SJSA1 (cell line): Measurements from ENCODE around the gene ACSF2. TPM values are rescaled to one million over a fixed set of nuclear protein-coding genes. Genes with fewer than 3 reads are reported as not detected.

Experiments
- DNase-seq, 2 experiments: peaks; one replicate each; pipeline ENCODE4 v3.0.0-alpha.2; 2015 to 2020; ENCODE audit warnings: low spot score in 2 of 2, low read depth in 1 of 2
- H3K27ac ChIP-seq: fragments of 250-450 bp; sonication (Bioruptor Pico); 2 replicates; pipeline ENCODE4 v1.5.1; 2020; ENCODE audit warnings: mild to moderate bottlenecking, moderate library complexity
- H3K27me3 ChIP-seq: fragments of 250-450 bp; sonication (Bioruptor Pico); replicated peaks from 2 replicates; pipeline ENCODE4 v1.5.1; 2020; ENCODE audit warnings: mild to moderate bottlenecking, moderate library complexity
- H3K36me3 ChIP-seq: fragments of 250-450 bp; sonication (Bioruptor Pico); 2 replicates; pipeline ENCODE4 v1.5.1; 2020; ENCODE audit warnings: mild to moderate bottlenecking
- H3K4me1 ChIP-seq: fragments of 250-450 bp; sonication (Bioruptor Pico); replicated peaks from 2 replicates; pipeline ENCODE4 v1.6.1; 2021; ENCODE audit warnings: mild to moderate bottlenecking
- H3K4me3 ChIP-seq: fragments of 250-450 bp; sonication (Bioruptor Pico); 2 replicates; pipeline ENCODE4 v1.5.1; 2020; ENCODE audit warnings: mild to moderate bottlenecking
- H3K9me3 ChIP-seq: fragments of 250-450 bp; sonication (Bioruptor Pico); replicated peaks from 2 replicates; pipeline ENCODE4 v1.5.1; 2020; ENCODE audit warnings: mild to moderate bottlenecking
- total RNA-seq: library from RNA; depleted of rRNA; stranded (reverse); fragments of >200 nt; shearing (Covaris generic); gene quantifications from 2 replicates; pipeline ENCODE4 v1.2.3, GENCODE V29; 2014

Gene ACSF2
- total RNA-seq, 1 experiment from 2014 or later: 26.5 TPM

DNA sequence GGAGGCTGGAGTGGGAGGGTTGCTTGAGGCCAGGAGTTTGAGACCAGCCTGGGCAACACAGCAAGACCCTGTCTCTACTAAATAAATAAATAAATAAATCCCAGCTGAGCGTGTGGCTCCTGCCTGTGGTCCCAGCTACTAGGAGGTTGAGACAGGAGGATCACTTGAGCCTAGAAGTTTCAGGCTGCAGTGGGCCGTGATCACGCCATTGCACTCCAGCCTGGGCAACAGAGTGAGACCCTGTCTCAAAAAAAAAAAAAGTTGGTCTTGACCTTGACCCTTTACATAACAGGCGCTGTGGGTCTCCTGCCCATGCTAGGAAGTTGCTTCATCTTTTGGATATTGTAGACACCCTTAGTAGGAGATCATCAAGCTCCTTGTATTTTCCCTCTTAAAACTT lies 11.4 kb downstream of the ACSF2 start:
- no peak for DNase-seq
- no peaks in the 10 kb centered on the region; the same call in 1 of the 2 replicates for H3K36me3 ChIP-seq
- no peaks in the 10 kb centered on the region for H3K4me1 ChIP-seq
- no peak overlapping the region for H3K4me3 ChIP-seq
- no peaks in the 10 kb centered on the region for H3K27me3 ChIP-seq
- H3K9me3 ChIP-seq: no peaks in the 10 kb centered on the region
- no peak overlapping the region for H3K27ac ChIP-seq

DNA sequence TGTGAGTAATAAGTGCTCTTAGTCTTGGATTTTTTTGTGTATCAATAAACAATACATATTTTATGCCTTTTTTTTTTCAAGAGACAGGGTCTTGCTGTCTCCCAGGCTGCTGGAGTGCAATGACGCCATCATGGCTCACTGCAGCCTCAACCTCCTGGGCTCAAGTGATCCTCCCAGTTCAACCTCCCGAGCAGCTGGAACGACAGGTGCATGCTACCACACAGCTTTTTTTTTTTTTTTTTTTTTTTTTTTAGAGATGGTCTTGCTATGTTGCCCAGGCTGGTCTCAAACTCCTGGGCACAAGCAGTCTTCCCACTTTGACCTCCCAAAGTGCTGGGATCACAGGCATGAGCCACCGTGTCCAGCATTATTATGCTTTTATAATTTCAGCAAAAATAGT lies 13.0 kb downstream of the ACSF2 start:
- H3K36me3 ChIP-seq: no peaks in the 10 kb centered on the region; the same call in 1 of the 2 replicates
- no peak overlapping the region for H3K4me3 ChIP-seq
- H3K27ac ChIP-seq: no peak overlapping the region
- no peaks in the 10 kb centered on the region for H3K9me3 ChIP-seq
- no peaks in the 10 kb centered on the region for H3K27me3 ChIP-seq
- no peaks in the 10 kb centered on the region for H3K4me1 ChIP-seq
- no peak for DNase-seq

DNA sequence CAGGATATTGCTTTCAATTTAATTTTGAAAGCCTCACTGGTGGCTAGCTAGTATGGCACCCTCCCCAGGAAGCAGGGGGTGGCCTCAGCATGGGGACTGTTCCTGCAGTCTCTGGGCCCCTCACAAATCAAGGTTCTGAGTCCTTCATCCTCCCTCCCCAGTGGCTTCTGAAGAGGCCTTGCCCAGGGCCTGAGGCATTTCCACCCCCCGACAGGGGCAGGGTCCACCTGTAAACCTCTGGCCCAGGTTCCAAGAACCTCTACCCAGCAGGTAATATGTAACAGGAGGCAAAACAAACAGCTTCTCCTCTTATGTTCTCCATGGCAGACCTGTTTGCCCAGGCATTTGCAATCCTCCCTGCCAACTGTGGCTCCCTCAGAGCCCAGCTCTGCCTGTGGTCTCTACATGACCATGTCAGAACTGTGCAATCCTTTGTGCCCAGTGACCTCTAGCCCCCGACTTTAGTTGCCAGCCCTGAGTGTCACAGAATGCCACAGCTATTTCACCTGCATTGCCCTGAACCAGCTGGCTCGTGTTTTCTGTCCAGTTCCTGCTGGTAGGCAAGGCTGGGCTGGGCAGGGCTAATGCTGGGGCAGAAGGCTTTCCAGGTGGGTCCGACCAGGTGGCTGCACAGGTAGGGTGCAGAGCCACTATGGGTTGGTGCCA lies 14.3 kb downstream of the ACSF2 start:
- H3K4me1 ChIP-seq: no peaks in the 10 kb centered on the region
- no peak for DNase-seq
- no peaks in the 10 kb centered on the region for H3K9me3 ChIP-seq
- H3K27ac ChIP-seq: no peak overlapping the region
- no peak overlapping the region for H3K4me3 ChIP-seq
- H3K27me3 ChIP-seq: no peaks in the 10 kb centered on the region
- H3K36me3 ChIP-seq: no peaks in the 10 kb centered on the region; the same call in 1 of the 2 replicates

DNA sequence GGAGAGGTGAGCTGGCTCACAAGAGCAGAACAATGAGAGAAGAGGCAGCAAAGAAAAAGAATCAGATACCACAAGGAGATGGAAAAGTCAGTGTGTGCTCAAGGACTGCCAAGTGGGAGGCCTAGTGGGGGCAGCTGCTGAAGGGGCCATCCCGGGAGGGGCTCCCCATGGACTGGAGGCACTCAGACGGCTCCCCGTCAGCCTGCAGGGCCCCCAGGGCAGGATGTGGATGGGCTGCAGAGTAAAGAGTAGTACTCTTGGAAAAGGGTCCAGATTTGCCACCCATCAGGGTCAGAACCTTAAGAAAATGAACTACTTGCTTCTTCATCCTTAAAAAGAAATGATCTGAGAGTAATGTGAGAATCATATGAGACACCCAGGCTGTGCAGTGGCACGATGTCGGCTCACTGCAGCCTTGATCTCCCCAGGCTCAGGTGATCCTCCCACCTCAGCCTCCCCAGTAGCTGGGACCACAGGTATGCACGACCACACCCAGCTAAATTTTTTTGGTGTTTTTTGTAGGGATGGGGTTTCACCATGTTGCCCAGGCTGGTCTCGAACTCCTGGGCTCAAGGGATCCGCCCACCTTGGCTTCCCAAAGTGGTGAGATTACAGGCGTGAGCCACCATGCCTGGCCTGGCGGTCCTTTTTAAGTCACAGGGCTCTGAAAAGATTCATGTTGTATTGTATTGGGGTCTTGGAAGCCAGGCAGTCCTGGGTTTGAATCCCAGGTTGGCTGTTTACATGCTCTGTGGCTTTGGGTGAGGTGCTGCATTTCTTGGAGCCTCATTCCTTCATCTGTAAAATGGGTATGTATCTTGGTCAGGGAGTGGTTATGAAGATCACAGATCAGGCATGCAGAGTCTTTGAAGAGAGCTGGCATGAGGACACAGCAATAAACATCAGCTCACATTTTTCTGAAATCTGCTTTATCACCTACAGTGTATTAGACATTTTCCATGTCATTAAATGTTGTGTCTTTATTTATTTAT lies 15.1 kb downstream of the ACSF2 start:
- no peaks in the 10 kb centered on the region; the same call in 1 of the 2 replicates for H3K36me3 ChIP-seq
- no peak for DNase-seq
- no peak overlapping the region for H3K27ac ChIP-seq
- no peak overlapping the region for H3K4me3 ChIP-seq
- no peaks in the 10 kb centered on the region for H3K9me3 ChIP-seq
- H3K4me1 ChIP-seq: no peaks in the 10 kb centered on the region
- no peaks in the 10 kb centered on the region for H3K27me3 ChIP-seq

DNA sequence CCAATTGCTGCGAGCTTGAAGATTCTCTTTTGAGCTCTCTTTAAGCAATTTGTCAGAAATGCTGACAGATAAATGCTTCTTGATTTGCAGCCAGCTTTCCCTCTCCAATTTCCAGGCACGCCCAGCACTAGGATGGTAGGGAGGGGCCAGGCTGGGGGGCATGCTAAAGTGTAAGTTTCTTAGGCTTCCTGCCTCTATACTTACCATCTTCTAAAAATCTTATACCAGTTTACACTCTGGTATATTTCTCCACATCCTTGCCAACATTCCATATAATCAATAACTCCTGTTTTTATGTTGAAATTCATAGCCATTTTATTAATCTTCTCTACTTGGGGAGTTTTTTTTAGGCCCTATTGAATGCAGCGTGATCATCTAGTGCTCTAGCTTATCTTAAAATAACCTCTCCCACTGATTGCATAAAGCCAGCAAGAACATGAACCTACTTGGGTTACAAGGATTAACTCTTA lies 17.5 kb downstream of the ACSF2 start:
- DNase-seq: no peak
- no peak overlapping the region for H3K4me3 ChIP-seq

DNA sequence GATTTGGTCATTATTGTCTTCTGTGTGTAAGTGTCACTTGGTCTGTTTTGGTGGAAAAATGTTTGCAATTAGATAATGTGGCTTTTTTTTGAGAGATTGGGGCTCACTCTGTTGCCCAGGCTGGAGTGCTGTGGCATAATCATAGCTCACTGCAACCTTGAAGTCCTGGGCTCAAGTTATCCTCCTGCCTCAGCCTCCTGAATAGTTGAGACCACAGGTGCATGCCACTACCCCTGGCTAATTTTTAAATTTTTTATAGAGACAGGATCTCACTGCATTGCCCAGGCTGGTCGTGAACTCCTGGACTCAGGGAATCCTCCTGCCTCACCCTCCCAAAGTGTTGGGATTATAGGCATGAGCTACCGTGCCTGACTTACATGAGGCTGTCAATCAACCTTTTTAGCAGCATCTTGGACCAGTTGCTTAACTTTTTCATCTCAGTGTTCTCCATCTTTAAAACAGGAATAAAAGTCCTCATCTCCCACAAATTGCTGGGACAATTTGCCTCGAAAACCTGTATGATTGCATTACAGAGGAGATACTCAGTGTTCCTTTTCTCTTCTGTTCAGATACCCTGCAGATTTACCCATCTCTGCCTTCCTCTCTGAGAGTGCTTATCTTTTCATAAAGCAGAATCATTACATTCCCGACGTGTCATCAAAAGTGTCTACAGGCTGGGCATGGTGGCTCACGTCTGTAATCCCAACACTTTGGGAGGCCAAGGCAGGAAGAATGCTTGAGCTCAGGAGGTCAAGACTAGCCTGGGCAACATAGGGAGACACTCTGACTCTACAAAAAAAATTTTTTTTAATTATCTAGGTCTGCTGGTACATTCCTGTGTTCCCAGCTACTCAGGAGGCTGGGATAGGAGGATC lies 19.1 kb downstream of the ACSF2 start:
- Histone ChIP-seq H3K4me1 (no peaks in the 10 kb centered on the region), H3K27me3 (no peaks in the 10 kb centered on the region), H3K9me3 (no peaks in the 10 kb centered on the region), H3K27ac (no peak overlapping the region), H3K36me3 (no peaks in the 10 kb centered on the region; the same call in 1 of the 2 replicates), H3K4me3 (no peak overlapping the region)
- no peak for DNase-seq

More for the DNA sequence above, 17.5 kb downstream of the ACSF2 start:
- Histone ChIP-seq H3K27ac (no peak overlapping the region), H3K9me3 (no peaks in the 10 kb centered on the region), H3K36me3 (no peaks in the 10 kb centered on the region; the same call in 1 of the 2 replicates), H3K4me1 (no peaks in the 10 kb centered on the region), H3K27me3 (no peaks in the 10 kb centered on the region)

DNA sequence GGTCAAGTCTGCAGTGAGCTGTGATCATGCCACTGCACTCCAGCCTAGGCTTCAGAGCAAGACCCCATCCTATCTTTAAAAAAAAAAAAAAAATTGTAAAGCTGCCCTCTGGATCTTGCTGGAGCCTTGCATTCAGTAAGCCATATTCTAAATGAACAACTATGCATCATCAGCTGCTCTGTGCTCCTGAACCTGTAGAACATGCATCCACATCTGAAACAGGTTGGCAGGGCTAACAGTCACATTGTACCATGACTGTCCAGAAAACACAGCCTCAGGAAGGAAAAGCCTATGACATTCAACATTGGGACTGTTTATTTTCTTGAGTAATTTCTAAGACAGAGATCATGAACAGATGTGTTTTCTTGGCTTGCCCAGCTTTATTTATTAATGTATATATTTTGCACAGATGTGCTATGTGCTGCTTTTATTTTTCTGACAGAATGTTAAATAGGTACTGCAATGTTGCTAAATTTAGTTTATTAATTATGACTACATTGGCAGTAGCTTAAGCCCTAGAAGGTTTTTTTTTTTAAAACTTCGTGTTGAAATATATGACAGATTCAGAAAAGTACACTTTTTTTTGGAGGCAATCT lies 19.8 kb downstream of the ACSF2 start:
- H3K27ac ChIP-seq: no peak overlapping the region
- no peak for DNase-seq
- H3K36me3 ChIP-seq: no peaks in the 10 kb centered on the region; the same call in 1 of the 2 replicates
- H3K9me3 ChIP-seq: no peaks in the 10 kb centered on the region
- no peaks in the 10 kb centered on the region for H3K27me3 ChIP-seq
- no peak overlapping the region for H3K4me3 ChIP-seq
- H3K4me1 ChIP-seq: 0 out of 2 replicates have a peak, but pooled peaks cover 3% of the 10 kb centered on the region

DNA sequence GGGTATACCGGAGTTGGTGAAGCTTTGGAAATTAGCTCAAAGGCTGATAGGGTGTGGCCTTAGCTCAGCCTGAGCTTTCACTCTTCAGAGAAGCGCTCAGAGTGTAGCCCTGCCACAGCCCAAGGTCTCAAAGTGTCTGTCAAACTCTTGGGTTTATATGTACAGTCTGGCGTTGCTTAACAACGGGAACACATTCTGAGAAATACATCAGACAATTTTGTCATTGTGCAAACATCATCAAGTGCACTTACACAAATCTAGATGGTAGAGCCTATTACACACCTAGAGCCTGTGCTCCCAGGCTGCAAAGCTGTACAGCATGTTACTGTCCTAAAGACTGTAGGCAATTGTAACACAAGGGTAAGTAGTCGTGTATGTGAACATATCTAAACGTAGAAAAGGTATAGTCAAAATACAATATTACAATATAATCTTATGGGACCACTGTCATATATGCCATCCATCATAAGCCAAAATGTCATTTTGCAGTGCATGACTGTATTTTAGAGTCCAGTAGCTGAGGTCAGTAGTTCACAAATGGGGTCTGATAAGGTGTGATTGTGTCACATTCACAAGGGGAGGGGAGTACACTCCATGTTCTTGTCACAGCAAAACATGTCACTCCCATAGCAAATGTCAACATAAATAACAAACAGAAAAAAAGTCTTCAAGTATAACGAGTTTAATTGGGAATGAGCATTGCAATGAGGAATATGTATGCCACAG lies 22.0 kb downstream of the ACSF2 start:
- Histone ChIP-seq H3K4me3 (no peak overlapping the region), H3K27me3 (no peaks in the 10 kb centered on the region), H3K27ac (no peak overlapping the region), H3K4me1 (0 out of 2 replicates have a peak, but pooled peaks cover 3% of the 10 kb centered on the region), H3K36me3 (no peaks in the 10 kb centered on the region), H3K9me3 (no peaks in the 10 kb centered on the region)
- DNase-seq: no peak

DNA sequence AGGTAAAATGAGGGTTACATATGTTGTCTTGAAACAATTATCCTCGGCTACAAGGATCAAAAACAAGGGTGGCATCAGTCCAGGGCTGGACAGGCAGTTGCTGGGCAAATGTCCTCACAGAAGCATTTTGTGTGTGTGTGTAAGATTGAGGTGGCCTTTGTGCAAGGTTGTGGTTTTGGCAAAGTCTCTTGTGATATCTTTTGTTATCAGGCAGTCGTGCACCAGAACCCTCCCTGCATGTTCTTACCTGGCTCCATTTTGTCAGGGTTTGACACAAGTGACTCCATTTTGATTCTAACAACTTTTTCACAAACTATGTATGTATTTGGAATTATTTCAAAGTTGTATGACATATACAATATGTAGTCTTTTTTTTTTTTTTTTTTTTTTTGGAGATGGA lies 22.6 kb downstream of the ACSF2 start:
- H3K36me3 ChIP-seq: no peaks in the 10 kb centered on the region
- no peaks in the 10 kb centered on the region for H3K27me3 ChIP-seq
- no peak for DNase-seq
- H3K27ac ChIP-seq: no peak overlapping the region
- H3K4me3 ChIP-seq: no peak overlapping the region
- 0 out of 2 replicates have a peak, but pooled peaks cover 3% of the 10 kb centered on the region for H3K4me1 ChIP-seq
- H3K9me3 ChIP-seq: no peaks in the 10 kb centered on the region

DNA sequence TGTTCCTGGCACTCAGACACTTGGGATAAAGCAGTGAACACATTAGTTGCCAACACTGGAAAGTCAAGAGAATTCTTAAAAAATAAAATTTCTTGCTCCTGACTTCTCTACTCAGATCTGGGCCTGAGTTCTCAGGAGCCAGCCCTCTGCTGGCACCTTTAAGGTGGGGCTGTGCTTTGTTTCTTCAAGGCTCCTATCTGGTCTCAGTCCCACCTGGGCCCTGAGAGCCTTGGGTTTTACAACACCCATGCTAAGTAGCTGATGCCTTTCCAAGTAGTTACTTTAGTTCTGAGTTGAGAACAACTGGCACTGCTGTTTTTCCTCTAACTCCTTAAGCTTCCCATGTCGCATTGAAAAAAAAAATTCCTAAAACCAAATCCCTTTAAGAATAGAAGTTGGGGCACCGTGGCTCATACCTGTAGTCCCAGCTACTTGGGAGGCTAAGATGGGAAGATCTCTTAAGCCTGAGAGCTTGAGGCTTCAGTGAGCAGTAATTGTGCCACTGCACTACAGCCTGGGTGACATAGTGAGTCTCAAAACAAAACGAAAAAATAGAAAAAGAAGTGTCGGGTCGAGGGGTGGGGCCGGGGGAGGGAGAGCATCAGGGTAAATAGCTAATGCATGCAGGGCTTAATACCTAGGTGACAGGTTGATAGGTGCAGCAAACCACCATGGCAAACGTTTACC lies 26.1 kb downstream of the ACSF2 start:
- H3K27me3 ChIP-seq: no peaks in the 10 kb centered on the region
- DNase-seq: no peak
- H3K9me3 ChIP-seq: no peaks in the 10 kb centered on the region
- no peak overlapping the region for H3K4me3 ChIP-seq
- 0 out of 2 replicates have a peak, but pooled peaks cover 3% of the 10 kb centered on the region for H3K4me1 ChIP-seq
- H3K27ac ChIP-seq: no peak overlapping the region
- no peaks in the 10 kb centered on the region for H3K36me3 ChIP-seq

DNA sequence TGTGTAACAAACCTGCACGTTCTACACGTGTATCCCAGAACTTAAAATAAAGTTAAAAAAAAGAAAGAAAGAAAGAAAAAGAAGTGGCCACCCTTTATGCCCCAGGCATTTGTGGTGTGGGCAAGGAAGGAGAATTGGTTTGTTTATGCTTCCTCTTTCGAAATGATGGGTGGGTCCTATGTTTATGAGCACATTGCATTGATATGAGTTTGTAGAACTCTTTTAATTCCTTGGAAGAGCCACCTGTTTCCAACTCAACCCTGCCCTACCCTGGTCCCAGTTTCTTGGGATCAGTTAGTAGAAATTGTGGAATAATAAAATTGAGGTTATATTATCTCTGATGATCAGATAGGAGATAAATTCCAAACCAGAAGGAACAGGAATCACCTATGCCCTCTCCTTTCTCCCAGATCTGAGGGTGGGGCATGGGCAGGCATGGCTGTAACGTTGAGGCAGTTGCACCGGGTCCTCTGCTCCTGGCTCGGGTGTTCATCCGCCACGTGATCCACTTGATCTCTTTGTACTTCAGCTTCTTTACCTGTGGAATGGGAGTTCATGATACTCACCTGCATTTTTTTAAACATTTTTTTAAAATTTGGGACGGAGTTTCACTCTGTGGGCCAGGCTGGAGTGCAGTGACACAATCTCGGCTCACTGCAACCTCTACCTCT lies 26.7 kb downstream of the ACSF2 start:
- Histone ChIP-seq H3K4me1 (0 out of 2 replicates have a peak, but pooled peaks cover 3% of the 10 kb centered on the region), H3K27me3 (no peaks in the 10 kb centered on the region), H3K4me3 (no peak overlapping the region), H3K9me3 (no peaks in the 10 kb centered on the region), H3K27ac (no peak overlapping the region), H3K36me3 (no peaks in the 10 kb centered on the region)
- no peak for DNase-seq
